22Rv1 (cell line): ENCODE results near the gene FGGY.
A peak's percentile ranks its signal among the peaks of the same experiment; 100 is the strongest.

ENCODE experiments used
- ZFX ChIP-seq: fragments of 450-650 bp; IDR thresholded peaks from 2 replicates; pipeline ENCODE4 v1.6.1; 2017; ENCODE audit warnings: antibody characterized with exemption, borderline replicate concordance
- TF ChIP-seq, protein P1 (sequence below): fragments of 450-650 bp; IDR thresholded peaks from 2 replicates; pipeline ENCODE4 v1.5.1; 2017; ENCODE audit warnings: mild to moderate bottlenecking

DNA sequence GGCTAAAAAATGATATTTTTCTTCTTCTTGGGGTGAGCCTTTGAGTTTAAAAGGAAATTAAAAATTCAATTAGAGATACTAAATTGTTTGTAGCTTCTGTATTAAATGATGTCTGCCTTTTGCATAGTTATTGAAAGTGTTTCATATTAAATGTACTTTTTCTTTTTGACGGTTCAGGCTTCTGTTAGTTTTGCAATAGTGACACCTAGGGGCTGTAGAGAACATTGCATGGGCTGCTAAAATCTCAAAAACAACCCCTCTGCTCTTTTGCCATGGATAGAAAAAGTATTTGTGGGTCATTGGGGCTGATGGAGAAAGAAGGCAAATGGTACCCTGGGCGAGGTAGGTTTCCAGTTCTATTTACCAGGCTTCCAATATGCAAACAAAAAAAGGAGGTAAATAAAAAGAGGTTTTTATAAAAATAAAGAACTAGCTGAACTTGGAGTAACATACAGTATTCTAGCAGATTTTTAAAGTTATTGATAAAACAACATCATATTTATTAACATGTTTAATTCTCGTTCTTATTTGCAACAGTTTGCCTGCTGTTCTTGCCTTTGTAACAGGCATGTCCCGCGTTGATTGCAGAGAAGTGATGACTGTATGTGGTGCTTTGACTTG, 402.4 kb downstream of the FGGY start:
- TF ChIP-seq, protein P1, sequence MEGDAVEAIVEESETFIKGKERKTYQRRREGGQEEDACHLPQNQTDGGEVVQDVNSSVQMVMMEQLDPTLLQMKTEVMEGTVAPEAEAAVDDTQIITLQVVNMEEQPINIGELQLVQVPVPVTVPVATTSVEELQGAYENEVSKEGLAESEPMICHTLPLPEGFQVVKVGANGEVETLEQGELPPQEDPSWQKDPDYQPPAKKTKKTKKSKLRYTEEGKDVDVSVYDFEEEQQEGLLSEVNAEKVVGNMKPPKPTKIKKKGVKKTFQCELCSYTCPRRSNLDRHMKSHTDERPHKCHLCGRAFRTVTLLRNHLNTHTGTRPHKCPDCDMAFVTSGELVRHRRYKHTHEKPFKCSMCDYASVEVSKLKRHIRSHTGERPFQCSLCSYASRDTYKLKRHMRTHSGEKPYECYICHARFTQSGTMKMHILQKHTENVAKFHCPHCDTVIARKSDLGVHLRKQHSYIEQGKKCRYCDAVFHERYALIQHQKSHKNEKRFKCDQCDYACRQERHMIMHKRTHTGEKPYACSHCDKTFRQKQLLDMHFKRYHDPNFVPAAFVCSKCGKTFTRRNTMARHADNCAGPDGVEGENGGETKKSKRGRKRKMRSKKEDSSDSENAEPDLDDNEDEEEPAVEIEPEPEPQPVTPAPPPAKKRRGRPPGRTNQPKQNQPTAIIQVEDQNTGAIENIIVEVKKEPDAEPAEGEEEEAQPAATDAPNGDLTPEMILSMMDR: peak; percentile 88
- no peak for TF ChIP-seq ZFX
